ENCODE results near the gene MYO1B.

The MYO1B gene

GRCh38 chr2:191319186-191319585, 74.0 kb downstream of the MYO1B start:
- DNase-seq (ENCODE audit: low read depth in 3 of 3, low spot score in 1 of 3), result no peak

GRCh38 chr2:191320881-191321280, 75.7 kb downstream of the MYO1B start:
- no peak for DNase-seq (ENCODE audit: low read depth in 3 of 3, low spot score in 1 of 3)

- DNase-seq (ENCODE audit: low read depth in 3 of 3, low spot score in 1 of 3), result no peak
Observed at GRCh38 chr2:191321861-191322662, 76.9 kb downstream of the MYO1B start.

GRCh38 chr2:191322828-191323506, 77.8 kb downstream of the MYO1B start:
- DNase-seq (ENCODE audit: low read depth in 3 of 3, low spot score in 1 of 3), result no peak

GRCh38 chr2:191325651-191326365, 80.6 kb downstream of the MYO1B start:
- no peak for DNase-seq (ENCODE audit: low read depth in 3 of 3, low spot score in 1 of 3)

GRCh38 chr2:191327484-191327883, 82.3 kb downstream of the MYO1B start:
- DNase-seq (ENCODE audit: low read depth in 3 of 3, low spot score in 1 of 3), result no peak

GRCh38 chr2:191328150-191328809, 83.1 kb downstream of the MYO1B start:
- DNase-seq (ENCODE audit: low read depth in 3 of 3, low spot score in 1 of 3), result no peak

- DNase-seq (ENCODE audit: low read depth in 3 of 3, low spot score in 1 of 3), result no peak
Observed at GRCh38 chr2:191329841-191330240, 84.6 kb downstream of the MYO1B start.

GRCh38 chr2:191333911-191334357, 88.7 kb downstream of the MYO1B start:
- DNase-seq (ENCODE audit: low read depth in 3 of 3, low spot score in 1 of 3), result no peak

GRCh38 chr2:191335875-191336464, 90.8 kb downstream of the MYO1B start:
- no peak for DNase-seq (ENCODE audit: low read depth in 3 of 3, low spot score in 1 of 3)

- DNase-seq (ENCODE audit: low read depth in 3 of 3, low spot score in 1 of 3), result no peak
Observed at GRCh38 chr2:191341436-191341835, 96.2 kb downstream of the MYO1B start.

- DNase-seq (ENCODE audit: low read depth in 3 of 3, low spot score in 1 of 3), result no peak
Observed at GRCh38 chr2:191343796-191344338, 98.7 kb downstream of the MYO1B start.

GRCh38 chr2:191345788-191346187, 100.6 kb downstream of the MYO1B start:
- no peak for DNase-seq (ENCODE audit: low read depth in 3 of 3, low spot score in 1 of 3)

- DNase-seq (ENCODE audit: low read depth in 3 of 3, low spot score in 1 of 3), result no peak
Observed at GRCh38 chr2:191347154-191347553, 102.0 kb downstream of the MYO1B start.

GRCh38 chr2:191347881-191348280, 102.7 kb downstream of the MYO1B start:
- no peak for DNase-seq (ENCODE audit: low read depth in 3 of 3, low spot score in 1 of 3)

- no peak for DNase-seq (ENCODE audit: low read depth in 3 of 3, low spot score in 1 of 3)
Observed at GRCh38 chr2:191349990-191350389, 104.8 kb downstream of the MYO1B start.

GRCh38 chr2:191350826-191351225, 105.6 kb downstream of the MYO1B start:
- DNase-seq (ENCODE audit: low read depth in 3 of 3, low spot score in 1 of 3), result no peak

- no peak for DNase-seq (ENCODE audit: low read depth in 3 of 3, low spot score in 1 of 3)
Observed at GRCh38 chr2:191351298-191351697, 106.1 kb downstream of the MYO1B start.

GRCh38 chr2:191351921-191352320, 106.7 kb downstream of the MYO1B start:
- DNase-seq (ENCODE audit: low read depth in 3 of 3, low spot score in 1 of 3), result no peak

- DNase-seq (ENCODE audit: low read depth in 3 of 3, low spot score in 1 of 3), result no peak
Observed at GRCh38 chr2:191352536-191352935, 107.3 kb downstream of the MYO1B start.
